NCI-H1092 (cell line): ENCODE results near the gene DNAH9.

Source experiments
- DNase-seq: peaks from one replicate; lab custom pipeline; 2025; lab: John Stamatoyannopoulos, UW

DNAH9 gene, protein sequence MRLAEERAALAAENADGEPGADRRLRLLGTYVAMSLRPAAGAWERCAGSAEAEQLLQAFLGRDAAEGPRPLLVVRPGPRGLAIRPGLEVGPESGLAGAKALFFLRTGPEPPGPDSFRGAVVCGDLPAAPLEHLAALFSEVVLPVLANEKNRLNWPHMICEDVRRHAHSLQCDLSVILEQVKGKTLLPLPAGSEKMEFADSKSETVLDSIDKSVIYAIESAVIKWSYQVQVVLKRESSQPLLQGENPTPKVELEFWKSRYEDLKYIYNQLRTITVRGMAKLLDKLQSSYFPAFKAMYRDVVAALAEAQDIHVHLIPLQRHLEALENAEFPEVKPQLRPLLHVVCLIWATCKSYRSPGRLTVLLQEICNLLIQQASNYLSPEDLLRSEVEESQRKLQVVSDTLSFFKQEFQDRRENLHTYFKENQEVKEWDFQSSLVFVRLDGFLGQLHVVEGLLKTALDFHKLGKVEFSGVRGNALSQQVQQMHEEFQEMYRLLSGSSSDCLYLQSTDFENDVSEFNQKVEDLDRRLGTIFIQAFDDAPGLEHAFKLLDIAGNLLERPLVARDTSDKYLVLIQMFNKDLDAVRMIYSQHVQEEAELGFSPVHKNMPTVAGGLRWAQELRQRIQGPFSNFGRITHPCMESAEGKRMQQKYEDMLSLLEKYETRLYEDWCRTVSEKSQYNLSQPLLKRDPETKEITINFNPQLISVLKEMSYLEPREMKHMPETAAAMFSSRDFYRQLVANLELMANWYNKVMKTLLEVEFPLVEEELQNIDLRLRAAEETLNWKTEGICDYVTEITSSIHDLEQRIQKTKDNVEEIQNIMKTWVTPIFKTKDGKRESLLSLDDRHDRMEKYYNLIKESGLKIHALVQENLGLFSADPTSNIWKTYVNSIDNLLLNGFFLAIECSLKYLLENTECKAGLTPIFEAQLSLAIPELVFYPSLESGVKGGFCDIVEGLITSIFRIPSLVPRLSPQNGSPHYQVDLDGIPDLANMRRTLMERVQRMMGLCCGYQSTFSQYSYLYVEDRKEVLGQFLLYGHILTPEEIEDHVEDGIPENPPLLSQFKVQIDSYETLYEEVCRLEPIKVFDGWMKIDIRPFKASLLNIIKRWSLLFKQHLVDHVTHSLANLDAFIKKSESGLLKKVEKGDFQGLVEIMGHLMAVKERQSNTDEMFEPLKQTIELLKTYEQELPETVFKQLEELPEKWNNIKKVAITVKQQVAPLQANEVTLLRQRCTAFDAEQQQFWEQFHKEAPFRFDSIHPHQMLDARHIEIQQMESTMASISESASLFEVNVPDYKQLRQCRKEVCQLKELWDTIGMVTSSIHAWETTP (N-terminal part only)

DNA sequence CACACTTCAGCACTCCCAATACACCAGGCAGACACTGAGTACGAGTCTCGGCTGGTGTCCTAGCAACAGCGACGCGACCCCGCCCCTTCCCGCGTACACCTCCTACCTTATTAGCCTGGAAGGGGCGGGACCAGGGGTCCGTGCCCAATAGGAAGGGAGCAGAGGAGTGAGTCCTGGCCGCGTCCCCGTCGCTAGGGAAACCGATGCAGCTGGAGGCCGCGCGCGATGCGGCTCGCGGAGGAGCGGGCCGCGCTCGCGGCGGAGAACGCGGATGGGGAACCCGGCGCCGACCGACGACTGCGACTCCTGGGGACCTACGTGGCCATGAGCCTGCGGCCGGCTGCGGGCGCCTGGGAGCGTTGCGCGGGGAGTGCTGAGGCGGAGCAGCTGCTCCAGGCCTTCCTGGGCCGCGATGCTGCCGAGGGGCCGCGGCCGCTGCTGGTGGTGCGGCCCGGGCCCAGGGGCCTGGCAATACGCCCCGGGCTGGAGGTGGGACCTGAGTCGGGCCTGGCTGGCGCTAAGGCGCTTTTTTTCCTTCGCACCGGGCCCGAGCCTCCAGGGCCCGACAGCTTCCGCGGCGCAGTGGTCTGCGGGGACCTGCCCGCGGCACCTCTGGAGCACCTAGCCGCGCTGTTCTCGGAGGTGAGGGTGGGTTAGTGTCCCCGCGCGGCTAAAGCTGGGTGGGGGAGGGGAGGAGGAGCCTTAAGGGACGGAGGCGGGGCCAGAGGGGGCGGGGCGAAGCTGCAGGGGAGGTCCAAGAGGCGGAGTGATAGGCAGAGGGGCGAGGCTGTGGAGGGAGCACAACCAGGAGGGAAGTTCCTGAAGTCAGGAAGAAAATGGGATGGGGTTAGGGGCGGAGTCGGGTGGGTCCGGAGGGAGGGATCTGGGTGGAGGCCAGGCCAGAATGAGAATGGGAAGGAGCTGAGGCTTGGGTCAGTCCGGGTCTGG, at the start of gene DNAH9:
TSS of gene DNAH9 (plus strand) at position 197 of the 948 bp plus-strand sequence. CDS start at position 226, 29 bp downstream.
- peak; percentile 74 for DNase-seq

- no peak for DNase-seq
Observed at GRCh38 chr17:11550431-11550830, 47.8 kb upstream of the DNAH9 start.

DNA sequence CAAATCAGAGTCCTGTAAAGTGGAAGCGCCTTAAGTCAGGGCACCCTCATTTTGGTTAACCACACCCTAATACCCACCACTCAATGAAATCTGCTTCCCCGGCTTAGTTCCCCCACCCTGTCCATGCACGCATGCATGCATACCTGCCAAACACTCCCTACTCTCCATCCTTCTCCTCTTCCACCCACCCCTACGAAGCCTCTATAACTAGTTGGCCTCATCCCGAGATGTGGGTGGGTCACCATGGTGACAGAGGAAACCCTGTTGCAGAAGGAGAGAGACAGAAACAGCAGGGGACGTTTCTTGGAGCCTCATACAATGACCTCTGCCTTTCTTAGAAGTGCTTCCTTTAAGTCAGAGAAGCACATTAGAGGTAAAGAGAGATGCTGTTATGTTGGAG, 46.8 kb upstream of the DNAH9 start:
- no peak for DNase-seq

DNA sequence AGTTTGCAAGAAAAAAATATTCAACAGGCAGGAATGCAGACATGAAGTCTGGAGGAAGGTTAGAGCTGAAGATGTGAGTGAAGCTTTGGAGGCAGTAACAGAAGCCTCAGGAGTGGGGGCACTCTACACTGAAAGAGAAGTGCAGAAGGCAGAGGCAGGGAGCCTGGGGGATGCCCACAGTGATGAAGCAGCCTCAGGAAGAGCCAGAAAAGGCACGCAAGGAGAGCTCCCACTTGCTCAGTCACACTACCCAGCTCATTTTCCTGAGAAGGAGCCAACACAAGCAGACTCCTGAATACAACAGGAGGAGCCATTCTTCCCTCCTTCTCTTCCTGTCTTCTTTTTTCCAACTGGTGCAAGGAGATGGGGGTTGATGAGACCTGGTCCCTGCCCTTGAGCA, 45.1 kb upstream of the DNAH9 start:
- no peak for DNase-seq

GRCh38 chr17:11554042-11554441, 44.2 kb upstream of the DNAH9 start:
- no peak for DNase-seq

DNA sequence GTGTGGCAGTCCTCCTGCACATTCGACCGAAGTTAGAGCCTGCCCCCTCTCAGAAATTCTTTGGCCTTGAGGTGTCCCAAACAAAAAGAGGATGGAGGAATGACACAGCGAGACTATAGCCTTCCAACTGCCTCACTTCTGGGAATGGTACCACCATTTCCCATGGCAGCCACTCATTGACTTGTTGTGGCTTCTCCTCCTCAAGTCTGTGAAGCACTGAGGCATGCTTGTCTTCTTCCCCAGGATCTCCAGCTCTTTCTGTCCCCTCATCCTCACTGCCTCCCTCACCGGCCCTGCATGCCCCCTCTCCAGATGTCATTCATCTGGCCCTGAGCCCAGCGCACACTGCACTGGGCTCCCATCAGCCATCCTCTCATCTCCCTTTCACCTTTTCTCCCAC, 43.7 kb upstream of the DNAH9 start:
- DNase-seq, result no peak

DNA sequence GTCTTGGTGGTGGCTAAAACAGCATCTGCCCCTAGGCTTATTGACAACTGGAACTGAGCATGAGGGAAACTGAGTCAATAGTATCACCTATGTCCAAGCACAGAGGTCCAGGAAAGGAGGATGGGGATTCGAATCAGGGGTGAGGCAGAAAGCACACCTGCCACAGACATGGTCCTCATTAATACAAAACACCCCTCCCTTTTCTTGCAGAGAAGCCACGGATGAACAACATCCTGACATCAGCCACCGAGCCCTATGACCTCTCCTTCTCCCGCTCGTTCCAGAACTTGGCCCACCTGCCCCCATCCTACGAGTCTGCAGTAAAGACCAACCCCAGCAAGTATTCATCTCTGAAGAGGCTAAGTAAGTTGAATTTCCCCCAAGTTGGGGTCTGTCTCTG, 42.7 kb upstream of the DNAH9 start:
- no peak for DNase-seq

GRCh38 chr17:11557727-11558452, 40.4 kb upstream of the DNAH9 start:
- DNase-seq, result no peak

- no peak for DNase-seq
Observed at GRCh38 chr17:11558681-11559234, 39.5 kb upstream of the DNAH9 start.

DNA sequence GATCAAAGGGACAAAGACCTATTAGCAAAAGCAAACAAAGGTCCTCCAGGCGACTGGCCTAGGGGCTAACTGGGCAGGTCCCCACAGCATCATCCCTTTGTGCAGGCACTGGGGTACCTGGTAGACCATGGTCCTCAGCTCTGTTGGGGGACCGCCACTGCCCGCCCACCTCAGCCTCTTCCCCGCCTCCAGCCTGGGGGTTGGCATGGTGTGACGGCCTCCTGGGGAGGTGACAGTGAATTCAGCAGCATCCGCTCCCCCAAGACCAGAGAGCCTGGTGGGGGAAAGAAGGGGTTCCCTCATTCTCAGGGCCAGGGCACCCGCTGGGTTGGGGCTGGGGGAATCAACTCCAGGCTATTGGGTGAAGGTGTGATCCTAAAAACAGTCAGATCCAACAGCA, 38.7 kb upstream of the DNAH9 start:
- DNase-seq, result no peak

- DNase-seq, result no peak
Observed at GRCh38 chr17:11561281-11561680, 37.0 kb upstream of the DNAH9 start.

- no peak for DNase-seq
Observed at GRCh38 chr17:11561702-11562101, 36.6 kb upstream of the DNAH9 start.

DNA sequence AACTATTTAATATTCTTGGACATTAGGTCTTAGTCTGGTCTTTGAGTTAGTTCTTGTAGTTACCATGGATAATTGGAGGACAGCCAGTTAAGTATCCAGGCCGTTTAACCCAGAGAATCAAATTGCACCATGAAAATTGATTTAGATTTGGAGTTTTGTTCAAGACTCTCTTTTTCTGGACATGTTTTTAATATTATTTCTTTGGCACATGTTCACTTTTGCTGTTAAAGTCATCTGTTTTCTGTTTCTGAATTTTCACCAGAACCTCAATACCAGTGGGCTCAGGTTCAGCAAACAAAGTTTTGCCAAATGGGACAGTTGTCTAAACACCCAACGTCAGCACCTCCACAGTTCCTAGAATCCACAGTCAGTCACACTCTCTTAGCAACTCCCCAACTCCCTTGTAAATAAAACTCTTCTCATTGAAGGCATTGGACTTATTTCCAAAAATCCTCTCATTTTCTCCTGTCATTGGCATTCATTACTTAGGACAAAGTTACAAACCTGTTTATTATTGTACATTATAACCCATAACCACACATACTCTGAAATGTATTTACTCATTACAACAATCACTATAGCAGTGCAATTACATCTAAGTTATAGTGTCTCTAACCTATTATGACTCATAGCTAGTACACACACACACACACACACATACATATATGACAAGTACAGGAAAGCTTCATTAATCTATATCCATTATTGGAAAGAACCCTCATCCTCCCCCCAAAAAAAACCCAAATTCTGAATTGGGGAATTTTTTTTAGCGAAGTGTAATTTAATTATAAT, 33.5 kb upstream of the DNAH9 start:
- DNase-seq, result no peak

- DNase-seq, result no peak
Observed at GRCh38 chr17:11565591-11565990, 32.7 kb upstream of the DNAH9 start.

GRCh38 chr17:11578998-11579397, 19.3 kb upstream of the DNAH9 start:
- no peak for DNase-seq

- DNase-seq, result no peak
Observed at GRCh38 chr17:11580677-11581076, 17.6 kb upstream of the DNAH9 start.

- DNase-seq, result no peak
Observed at GRCh38 chr17:11582217-11582616, 16.1 kb upstream of the DNAH9 start.

DNA sequence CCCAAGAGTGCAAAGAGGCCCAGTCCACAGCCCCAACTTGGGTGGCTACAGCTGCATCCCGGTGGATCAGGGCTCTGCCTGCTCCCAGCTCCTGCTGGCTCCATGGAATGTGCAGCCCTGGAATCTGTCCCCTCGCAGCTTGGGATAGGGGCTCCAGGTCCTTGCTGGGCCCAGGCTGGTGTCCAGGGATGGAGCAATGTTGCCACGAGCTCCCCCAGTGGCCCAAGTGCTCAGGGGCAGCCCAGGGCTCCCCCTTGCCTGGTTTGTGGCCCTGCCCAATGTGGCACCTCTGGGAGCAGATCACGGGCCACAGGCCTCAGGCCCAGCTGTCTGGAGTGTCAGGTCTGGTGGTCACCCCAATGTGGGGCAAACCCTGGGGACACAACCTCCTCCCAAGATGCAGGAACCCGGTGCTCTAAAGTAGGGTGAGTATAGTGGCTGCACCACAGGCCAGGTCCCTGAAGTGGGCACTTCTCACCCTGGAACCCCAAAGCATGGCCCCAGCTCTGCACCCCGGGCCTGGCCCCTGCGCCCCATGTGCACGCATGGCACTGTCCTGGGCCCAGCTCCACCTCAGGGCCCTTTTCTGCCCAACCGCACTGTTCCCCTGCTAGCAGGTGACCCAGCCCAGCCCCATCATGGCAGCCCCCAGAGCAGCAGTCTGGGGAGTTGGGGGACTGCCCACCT, 14.8 kb upstream of the DNAH9 start:
- DNase-seq, result no peak

DNA sequence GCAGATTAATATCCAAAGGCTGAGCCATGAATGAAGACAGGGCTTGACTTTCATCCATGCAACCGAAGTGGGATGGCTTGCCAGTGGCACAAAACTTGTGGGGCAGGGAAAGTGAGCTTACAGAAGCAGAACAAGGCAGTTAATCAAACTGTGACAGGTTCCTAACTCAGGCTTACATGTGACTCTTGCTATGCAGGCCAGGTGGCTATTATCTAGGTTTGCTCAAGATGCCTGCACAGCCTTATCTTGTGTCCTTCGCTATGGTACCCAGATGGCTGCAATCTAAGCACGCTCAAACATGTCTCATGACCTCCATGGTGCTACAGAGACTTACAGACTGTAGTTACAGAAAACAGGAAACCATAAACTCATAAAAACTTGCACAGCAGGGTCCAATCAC, 8.6 kb upstream of the DNAH9 start:
- DNase-seq, result no peak
